B cell (primary cell): ENCODE data around the gene SLC36A4.

Experiments used
- EZH2 ChIP-seq: IDR thresholded peaks from 2 replicates; pipeline ENCODE4 v1.6.1; 2012; ENCODE audit warnings: borderline replicate concordance, low read depth, mild to moderate bottlenecking, moderate library complexity, low read length; ENCODE audit not compliant: insufficient read depth, poor library complexity, severe bottlenecking
- TF ChIP-seq, protein P1 (sequence below): fragments of 200-600 bp; IDR thresholded peaks from one replicate; pipeline ENCODE4 v1.8.0; 2022; ENCODE audit warnings: antibody characterized with exemption, mild to moderate bottlenecking

- TF ChIP-seq, protein P1, sequence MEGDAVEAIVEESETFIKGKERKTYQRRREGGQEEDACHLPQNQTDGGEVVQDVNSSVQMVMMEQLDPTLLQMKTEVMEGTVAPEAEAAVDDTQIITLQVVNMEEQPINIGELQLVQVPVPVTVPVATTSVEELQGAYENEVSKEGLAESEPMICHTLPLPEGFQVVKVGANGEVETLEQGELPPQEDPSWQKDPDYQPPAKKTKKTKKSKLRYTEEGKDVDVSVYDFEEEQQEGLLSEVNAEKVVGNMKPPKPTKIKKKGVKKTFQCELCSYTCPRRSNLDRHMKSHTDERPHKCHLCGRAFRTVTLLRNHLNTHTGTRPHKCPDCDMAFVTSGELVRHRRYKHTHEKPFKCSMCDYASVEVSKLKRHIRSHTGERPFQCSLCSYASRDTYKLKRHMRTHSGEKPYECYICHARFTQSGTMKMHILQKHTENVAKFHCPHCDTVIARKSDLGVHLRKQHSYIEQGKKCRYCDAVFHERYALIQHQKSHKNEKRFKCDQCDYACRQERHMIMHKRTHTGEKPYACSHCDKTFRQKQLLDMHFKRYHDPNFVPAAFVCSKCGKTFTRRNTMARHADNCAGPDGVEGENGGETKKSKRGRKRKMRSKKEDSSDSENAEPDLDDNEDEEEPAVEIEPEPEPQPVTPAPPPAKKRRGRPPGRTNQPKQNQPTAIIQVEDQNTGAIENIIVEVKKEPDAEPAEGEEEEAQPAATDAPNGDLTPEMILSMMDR = no peak
- no peak for TF ChIP-seq EZH2
These were observed 69.2 kb downstream of the SLC36A4 start for GRCh38 chr11:93128574-93128973.
